HG03103 (cell line): Measurements from ENCODE around the gene KCNF1.
"Not testable (repeated sequence)": the region's sequence is repeated elsewhere in the genome, so short reads cannot be mapped to it uniquely, and the experiment has no call there.

ENCODE experiments used
- ATAC-seq: cut with Tn5 transposase; IDR thresholded peaks from one replicate; pipeline ENCODE4 v1.9.1; 2021; ENCODE audit warnings: low read depth; ENCODE audit not compliant: unreplicated experiment

Gene KCNF1

DNA sequence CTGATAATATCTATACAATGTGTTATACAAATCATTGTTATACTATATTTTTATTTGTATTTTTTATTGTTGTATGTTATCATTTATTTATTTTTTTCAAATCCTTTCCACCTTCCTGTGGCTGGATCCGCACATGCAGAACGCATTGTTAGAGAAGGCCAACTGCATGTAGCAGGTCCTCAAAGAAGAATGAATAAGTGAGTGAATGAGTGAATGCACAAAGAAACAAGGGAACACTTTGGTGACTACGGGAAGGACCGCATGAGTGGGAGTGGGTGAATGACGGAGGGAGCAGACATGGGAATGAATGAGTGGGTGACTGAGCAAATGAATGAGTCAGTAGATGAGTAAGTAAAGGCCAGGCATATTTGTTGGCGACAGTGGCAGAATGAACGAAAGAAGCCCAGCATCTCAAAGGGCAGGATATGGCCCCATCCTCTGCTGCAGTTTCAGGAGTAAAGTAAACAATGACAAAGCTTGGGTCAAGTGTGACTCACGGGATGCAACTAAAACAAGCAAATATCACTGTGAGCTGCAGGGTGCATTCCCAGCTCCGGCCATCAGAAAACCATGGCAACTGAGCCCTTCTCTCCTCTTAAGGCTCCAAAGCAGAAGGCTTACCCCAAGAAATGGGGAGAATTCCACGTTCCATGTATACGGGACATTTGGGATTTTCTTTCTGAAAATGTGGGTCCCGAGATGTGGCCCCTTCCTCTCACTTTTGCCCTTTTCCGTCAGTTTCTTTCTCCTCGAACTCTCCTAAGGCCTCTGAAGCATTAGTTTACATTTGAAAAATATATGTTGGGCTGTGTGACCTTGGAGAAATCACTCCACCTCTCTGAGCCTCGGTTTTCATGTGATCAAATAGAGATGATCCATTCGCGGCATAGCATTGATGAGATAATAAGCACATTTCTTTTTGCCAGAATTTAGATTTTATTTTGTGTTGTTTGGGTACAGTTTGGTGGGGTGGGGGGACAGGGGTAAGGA, 24.5 kb downstream of the KCNF1 start:
- ATAC-seq, result no peak

DNA sequence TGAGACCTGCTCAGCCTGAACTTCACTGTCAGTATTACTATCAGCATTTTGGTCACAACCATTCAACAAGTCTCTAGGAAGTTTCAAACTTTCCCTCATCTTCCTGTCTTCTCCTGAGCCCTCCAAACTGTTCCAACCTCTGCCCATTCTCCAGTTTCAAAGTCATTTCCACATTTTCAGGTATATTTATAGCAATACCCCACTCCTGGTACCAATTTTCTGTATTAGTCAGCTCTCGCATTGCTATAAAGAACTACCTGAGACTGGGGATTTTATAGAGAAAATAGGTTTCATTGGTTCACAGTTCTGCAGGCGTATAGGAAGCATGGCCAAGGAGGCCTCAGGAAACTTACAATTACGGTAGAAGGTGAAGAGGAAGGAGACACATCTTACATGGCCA, 27.3 kb downstream of the KCNF1 start:
- ATAC-seq, result no peak

DNA sequence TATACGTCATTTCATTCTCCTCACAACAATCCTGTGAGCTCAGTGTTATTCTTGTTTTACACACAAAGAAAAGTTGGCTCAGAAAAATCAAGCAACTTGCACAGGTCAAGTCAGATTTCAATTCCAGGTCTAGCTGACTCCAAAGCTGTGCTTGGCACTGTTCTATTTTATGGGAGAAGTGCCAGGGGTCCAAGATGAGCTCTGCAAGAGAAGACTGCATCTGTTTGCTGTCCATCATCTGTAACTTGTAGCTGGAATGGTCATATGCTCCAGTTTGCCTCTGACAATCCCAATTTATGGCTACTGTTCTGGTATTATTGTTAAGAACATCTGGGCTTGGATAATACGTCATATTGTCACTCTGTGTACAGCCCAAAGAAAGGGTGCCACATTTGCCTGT, 28.9 kb downstream of the KCNF1 start:
- ATAC-seq, result no peak

DNA sequence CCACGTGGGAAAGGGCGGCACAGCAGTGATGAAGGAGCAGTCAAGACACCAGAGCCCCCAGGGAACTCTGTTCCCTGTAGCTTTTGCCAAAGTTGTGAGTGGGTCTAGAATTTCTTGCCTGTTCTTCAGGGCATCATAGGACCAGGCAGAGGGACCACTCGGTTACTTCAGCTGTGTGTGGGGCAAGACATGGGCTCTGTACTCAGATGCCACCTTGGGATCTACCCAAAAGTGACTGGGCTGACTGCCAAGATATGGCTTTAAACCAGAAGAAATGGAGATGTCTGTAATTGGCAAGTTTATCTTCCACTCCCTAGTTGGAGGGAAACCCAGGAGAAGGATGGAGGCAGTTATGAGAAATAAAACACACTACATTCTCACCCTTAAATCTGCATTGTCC, 29.6 kb downstream of the KCNF1 start:
- ATAC-seq, result no peak

DNA sequence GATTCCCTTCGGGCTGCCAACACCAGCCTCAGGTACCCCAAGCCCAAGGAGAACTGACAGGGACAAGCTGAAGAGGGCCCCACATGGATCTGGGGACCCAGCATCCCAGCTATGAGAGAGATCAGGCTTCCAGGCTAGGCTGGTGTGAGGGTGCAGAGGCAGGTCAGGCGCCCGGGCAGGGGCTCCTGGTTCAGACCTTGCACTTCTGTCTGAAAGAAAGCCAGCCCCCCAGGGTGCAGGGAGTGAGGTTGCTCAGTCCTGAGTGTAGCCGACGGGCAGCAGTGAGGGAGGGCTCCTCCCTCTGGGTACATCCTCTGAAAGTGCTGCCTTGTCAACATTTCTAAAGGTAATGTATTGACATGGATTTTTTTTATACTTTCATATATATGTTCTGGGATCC, 33.1 kb downstream of the KCNF1 start:
- ATAC-seq, result no peak

DNA sequence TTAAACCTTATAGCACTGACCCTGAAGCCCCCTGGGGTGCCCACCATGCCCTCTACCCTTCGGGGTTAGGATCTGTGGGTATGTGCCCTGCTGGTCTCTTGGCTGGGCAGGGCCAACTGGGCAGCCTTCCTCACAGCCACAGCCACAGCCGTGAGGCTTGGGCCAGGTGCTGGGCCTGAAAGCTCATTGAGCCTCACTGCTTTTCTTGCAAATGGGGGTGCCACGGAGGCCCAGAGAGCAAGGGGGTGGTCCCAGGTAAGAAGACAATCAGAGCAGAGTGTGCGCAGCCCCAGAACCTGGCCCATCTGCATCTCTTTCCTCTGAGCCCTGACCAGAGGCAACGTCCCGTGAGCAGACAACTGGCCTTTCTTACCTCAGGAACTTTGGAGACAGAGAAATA, 34.7 kb downstream of the KCNF1 start:
- no peak for ATAC-seq

DNA sequence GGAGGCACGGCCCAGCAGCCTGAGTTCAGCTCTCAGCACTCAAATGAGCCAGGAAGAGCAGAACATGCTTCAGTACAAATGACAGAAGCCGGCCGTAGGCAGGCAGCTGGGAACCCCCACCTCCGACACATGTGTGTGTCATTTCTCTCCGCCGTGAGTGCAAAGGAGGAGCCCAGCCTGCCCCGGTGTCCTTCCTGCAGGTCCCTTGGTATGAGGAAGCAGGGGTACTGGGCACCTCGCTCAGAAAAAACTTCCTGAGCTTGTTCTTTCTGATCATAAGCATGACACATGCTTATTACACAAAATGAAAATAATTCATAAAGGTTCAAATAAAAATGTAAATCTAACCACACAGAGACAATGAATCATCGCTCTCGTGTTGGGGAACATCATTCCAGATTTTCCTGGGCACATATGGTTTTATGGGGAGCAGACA, 35.3 kb downstream of the KCNF1 start:
- no peak for ATAC-seq

DNA sequence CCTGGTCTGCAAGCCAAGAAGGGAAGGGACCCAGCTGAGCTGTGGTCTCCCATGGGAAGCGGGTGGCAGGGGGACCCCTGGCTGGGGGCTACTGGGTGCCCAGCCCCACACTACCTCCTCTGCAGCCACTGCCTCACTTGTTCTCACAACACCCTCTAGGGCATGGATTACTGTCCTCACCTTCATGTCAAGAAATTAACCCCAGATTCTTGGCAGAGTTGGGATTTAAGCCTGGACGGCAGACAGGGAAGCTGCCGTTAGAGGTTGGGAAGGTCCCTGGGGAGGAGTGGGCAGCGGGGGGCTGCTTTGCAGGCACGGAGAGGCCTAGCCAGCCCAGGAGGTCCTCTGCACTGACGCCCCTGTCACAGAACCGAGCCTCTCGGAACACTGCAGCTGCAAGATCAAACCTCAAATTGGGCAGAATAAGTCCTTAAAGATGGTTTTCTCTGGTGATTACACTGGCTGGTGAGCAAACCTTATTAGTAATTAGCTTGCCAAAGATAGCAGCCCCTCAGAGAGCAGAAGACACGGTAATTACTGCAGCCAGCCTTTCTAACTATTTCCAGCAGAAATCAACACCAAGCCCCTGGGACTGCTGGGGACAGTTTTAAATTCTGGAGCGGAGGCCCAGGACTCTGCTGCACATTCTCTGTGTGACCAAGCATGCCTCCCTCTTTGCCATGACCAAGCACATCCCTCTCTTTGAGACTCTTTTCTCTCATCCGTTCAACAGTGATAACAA, 35.9 kb downstream of the KCNF1 start:
- ATAC-seq, result no peak

DNA sequence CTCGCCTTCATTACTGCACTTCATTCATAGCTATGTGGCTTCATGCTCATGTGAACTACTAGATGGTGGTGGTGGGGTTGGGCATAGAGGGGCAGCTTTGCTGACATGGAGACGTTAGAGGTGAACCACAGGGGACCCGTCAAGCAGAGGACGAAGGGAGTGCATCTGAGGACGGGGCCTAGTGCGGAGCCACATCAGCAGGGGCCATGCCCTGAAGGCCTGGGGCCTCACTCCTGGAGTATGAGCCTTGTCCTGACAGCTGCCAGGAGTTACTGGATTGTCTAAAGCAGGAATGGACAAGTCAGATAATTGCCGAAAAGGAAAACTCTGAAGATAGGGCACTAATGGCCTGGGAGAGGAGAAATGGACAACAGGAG, 36.4 kb downstream of the KCNF1 start:
- no peak for ATAC-seq

DNA sequence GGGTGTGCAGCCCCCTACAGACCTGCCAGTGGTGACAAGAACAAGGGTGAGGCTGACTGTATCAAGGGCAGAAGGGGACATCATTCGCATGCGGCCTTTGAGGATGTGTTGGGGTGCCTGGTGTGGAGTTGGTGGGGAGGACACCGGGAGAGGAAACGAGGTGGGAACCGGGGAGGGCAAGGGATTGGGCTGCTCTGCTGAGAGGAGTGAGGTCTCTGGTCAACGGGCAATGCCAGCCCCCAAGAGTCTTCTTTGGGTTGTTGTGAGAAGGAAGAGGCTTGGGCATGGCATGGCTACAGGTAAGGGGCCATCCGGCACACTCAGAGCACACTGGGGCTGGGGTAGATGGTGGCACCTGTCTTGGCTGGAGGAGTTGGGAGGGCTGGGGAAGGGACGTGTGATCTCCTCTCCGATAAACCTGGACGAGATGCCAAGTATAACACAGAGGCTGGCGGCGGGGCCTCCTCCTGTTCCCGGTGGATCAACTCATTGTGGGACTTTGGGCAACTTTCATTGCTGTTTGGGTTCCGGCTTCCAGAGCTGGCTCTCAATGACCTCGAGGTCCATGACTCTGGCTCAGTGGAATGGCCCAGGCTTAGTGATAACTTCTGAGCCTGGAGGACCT, 37.0 kb downstream of the KCNF1 start:
- ATAC-seq, result no peak

DNA sequence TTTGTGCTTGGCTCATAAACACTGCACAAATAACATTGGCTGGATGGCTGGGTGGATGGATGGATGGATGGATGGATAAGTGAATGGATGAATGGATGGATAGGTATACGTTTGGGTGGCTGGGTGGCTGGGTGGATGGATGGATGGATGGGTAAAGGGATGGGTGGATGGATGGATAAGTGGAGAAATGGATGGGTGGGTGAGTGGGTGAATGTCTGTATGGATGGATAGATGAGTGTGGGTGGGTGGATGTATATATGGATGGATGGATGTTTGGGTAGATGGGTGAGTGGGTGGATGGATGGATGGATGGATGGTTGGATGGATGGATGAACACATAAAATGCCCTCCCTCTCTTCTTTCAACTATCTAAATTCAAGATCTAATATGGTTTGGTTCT, 38.1 kb downstream of the KCNF1 start:
- ATAC-seq, result no peak

DNA sequence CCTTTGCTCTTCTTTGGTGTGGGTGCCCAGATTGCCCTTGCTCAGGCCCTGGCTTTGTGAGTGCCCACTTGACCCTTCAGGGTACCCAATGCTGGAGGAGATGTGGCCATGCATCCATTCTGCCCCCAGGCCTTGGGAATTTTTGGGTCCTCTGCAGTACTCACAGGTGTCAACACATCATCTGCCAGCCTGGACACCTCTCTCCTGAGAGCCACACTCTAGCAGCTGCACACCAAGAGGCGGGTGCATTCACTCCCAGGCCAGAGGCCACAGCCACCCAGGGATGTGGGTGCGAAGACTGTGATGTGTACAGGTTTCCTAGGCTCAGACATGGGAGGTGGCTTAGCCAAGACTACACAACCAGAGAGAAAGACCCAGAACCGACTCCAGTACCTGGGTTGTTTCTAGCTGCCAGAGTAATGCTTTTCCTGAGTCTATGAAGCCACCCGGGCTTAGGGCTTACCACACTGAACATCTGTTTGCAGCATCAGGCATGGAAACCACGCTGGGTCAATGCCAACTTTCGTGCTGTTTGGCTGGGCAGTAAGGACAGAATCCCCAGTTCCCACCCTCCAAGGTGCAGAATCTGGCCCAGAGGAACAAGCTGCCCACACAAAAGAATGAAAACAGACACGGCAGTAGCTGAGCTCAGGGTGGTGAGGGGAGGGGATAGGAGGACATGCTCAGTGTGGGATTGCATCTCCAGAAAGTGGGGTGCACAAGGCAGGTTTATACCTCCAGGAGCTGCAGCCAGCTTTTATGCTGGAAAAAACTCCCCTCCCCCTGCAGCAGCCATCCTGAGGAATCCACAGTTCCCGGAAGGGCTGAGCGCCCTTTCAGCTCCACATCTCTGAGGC, 40.1 kb downstream of the KCNF1 start:
- no peak for ATAC-seq

DNA sequence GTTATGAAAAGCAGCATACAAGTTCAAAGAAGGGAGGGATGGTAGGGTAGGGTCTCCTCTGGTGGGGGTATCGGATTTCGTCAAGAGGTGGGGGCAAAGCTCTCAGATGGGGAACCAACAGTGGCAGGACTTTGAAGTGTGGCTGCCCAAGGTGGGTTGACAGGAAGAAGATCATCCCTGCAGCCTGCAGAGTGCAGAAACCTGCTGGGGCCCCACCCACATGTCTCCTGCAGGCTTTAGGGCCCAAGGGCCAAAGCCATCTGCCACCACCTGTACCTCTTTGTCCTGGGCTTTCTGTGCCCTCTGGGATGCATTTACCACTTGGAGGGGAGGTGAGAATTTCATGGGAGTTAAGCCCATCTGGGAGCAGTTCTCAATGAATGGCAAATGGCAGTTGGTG, 42.7 kb downstream of the KCNF1 start:
- ATAC-seq, result no peak

DNA sequence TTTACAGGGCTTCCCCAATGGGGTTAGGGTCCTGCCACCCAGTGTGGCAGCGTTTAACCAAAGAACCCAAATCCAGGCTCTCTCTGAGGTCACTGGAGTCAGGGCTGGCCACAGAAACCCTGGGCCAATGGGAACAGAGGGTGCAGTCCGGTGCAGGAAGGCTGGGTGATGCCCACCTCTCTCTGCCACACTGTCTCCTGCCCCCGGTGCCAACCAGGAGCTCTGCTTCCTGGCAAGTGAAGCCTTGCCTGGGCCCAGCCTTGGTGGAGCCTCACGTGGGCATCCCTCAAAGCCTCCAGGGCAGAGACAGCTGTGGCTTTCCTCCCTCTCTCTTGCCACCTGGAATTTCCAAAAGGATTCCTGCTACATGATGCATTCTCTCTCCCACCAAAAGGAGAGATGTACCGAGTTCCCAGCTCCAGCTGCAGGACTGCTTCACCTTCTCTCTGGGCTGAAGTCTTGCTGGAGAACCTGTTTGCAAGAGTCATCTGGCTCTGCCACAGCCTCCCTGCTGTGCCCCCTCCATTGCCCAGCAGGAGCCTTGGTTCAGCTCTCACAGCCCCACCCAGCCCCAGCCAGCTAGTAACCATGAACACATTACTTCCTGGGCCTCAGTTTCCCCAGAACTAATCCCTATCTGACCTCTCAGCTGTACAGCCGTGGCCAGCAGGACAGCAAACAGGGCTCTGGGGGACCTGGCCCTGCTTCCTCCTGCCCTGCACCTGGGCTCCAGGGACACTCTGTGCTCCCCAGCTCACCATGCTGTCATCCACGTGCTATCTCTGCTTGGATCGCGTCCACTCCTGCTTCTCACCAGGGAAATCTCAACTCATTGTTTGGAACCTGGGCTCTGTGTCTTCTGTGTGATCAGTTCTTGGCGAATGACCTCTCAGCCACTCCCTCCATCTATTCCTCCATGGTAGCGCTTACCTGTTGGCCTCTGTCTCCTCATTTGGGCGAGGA, 43.4 kb downstream of the KCNF1 start:
- no peak for ATAC-seq

DNA sequence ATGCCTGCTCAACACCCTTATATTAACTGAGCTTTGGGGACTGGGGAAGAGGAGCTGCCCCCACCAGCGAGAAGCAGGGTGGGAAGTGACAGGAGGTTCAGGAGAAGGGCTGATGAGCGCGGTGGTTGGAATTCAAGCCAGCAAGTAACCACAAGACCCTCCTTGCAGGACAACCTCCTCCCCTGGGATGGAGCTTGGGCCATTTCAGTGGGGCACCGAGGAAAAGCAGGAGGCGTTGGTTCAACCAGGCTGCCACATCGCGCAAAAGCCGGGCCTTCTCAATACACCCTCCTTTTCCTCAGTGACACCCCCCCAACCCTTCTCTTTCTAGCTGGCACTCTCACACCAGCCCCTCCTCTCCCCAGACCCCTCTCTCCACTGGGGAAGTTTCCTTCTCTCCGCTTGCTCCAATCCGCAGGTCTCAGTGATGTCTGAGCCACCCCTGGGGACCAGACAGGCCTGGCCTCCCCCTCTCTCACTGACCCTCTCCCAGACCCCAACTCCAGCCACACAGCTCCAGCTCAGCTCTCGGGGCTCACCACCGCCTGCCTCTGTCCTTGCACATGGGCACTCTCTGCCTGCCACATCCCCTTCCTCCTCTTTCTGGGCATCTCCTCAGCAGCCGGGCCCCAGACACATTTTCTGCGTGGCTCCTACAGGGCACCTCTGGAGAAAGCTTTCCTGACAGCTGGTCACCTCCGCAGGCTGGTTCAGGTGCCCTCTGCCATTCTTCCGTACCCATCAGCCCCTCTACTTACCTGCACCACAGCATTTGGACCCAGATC, 44.5 kb downstream of the KCNF1 start:
- ATAC-seq, result no peak

DNA sequence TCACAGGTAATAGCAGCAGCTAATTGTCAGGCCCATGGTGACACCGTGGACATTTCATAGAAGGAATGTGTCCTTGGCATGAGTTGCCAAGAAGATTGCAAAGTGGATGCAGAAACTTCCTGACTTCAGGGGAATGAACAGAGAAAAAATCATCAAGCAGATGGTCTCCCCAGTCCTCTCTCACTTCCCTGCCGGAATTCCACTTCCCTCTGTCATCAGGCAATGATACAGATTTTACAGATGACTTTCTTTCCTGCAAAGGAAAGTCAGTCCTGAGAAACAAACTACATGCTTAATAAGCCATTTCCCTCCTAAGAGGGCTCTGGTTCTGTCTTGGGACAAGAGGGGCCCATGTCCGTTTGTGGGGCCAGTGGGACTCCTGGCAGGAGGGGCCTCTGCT, 45.7 kb downstream of the KCNF1 start:
- ATAC-seq, result no peak

DNA sequence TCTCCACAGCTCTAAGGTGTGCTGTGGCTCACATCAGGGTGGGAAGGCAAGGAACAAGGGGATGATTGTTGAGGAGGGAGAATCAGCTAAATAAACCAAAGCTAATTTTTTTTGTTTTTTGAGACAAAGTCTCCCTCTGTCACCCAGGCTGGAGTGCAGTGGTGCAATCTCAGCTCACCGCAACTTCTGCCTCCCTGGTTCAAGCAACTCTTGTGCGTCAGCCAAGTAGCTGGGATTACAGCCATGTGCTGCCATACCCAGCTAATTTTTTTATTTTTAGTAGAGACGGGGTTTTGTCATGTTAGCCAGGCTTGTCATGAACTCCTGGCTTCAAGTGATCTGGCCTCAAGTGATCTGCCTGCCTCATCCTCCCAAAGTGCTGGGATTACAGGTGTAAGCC, 46.7 kb downstream of the KCNF1 start:
- not testable (repeated sequence) for ATAC-seq
